ACC112 (cell line): ENCODE data around the gene NOP14.
A peak's percentile ranks its signal among the peaks of the same experiment; 100 is the strongest.

ENCODE experiments used
- H2AFZ ChIP-seq: fragments of 200-600 bp; sonication (generic); one replicate; pipeline ENCODE4 v1.6.0; 2017; ENCODE audit warnings: antibody characterized with exemption, low read length; ENCODE audit not compliant: unreplicated experiment
- H3K27ac ChIP-seq: fragments of 200-600 bp; sonication (generic); 2 replicates; pipeline ENCODE4 v1.5.1; 2014; ENCODE audit warnings: low read depth, mild to moderate bottlenecking, antibody characterized with exemption, low read length, moderate library complexity
- H3K27me3 ChIP-seq: fragments of 200-600 bp; sonication (generic); 2 replicates; pipeline ENCODE4 v1.6.1; 2014; ENCODE audit warnings: mild to moderate bottlenecking, antibody characterized with exemption, low read length, moderate library complexity, mixed read lengths; ENCODE audit not compliant: insufficient read depth
- H3K36me3 ChIP-seq: fragments of 200-600 bp; sonication (generic); 2 replicates; pipeline ENCODE4 v1.6.1; 2016; ENCODE audit warnings: mild to moderate bottlenecking, antibody characterized with exemption, low read length, moderate library complexity, mixed read lengths; ENCODE audit not compliant: insufficient read depth
- H3K4me1 ChIP-seq: fragments of 200-600 bp; sonication (generic); one replicate; pipeline ENCODE4 v1.6.1; 2016; ENCODE audit warnings: low read length, mixed read lengths; ENCODE audit not compliant: insufficient read depth, unreplicated experiment, control insufficient read depth
- H3K4me3 ChIP-seq: fragments of 200-600 bp; sonication (generic); 2 replicates; pipeline ENCODE4 v1.5.1; 2014; ENCODE audit warnings: mild to moderate bottlenecking, low read depth, low read length
- H3K79me2 ChIP-seq: fragments of 200-600 bp; sonication (generic); one replicate; pipeline ENCODE4 v1.6.0; 2016; ENCODE audit warnings: low read length; ENCODE audit not compliant: control insufficient read depth, unreplicated experiment, insufficient read depth

Gene NOP14

DNA sequence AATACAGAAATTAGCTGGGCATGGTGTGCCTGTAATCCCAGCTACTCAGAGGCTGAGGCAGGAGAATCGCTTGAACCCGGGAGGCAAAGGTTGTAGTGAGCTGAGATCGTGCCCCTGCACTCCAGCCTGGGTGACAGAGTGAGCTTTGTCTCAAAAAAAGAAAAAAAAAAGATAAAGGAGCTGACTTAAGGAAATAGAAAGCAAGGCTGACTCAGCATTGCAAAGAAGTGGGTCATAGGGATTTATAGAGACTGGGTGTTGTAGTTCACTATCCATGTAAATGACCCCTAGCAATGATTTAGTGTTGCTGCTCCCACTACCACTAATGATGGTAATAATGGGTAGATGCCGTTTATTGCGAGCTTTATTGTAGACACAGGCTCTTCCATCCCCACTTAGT lies 71.9 kb downstream of the NOP14 start:
- Histone ChIP-seq H3K36me3 (peaks cover 18% of the 10 kb centered on the region), H3K27ac (peak overlapping the region; percentile 36), H3K27me3 (no peaks in the 10 kb centered on the region), H3K4me1 (peaks cover 14% of the 10 kb centered on the region), H3K4me3 (no peak overlapping the region), H3K79me2 (peaks cover 6% of the 10 kb centered on the region), H2AFZ (no peak overlapping the region)

DNA sequence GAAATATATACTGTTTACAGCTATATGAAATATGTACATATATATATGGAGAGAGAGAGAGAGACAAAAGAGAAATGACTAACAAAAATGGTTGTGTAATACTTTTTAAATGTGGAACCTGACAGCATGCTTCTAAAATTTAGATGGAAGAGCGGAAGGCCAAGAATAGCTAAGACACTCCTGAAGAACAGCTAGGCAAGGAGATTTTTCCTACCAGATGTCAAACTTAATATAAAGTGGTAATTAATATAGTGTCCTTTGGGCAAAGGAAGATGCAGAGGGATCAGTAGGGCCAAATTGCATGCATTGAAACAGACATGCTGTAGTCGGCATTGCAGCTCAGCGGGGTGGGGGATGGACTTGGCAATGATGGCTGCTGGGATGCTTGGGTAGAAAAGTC lies 74.3 kb downstream of the NOP14 start:
- H3K4me3 ChIP-seq, result no peak overlapping the region
- no peaks in the 10 kb centered on the region for H3K27me3 ChIP-seq
- peaks cover 14% of the 10 kb centered on the region for H3K4me1 ChIP-seq
- no peak overlapping the region for H3K27ac ChIP-seq
- peaks cover 6% of the 10 kb centered on the region for H3K79me2 ChIP-seq
- peaks cover 26% of the 10 kb centered on the region for H3K36me3 ChIP-seq
- H2AFZ ChIP-seq, result no peak overlapping the region
